Measurements from ENCODE around the gene CCSER1.

DNA sequence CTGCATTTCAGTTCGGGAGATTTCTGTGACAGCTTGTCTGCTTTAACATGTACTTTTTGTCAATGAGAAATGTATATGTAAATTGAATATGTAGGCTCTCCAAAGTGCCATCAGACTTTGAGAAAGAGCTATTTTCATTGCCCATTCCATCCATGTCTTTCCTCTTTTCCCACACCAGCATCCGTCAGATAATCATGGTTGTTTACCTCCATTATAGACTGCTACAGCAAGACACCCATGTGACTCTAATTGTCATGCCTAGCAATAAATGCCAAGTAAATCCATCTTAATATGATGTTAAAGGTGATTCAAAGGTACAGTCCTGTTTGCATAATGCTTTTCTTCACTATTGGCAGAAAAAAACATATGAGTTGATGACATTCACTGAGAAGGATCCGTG is 1157.3 kb downstream of the CCSER1 start:
- TF ChIP-seq, protein P1, sequence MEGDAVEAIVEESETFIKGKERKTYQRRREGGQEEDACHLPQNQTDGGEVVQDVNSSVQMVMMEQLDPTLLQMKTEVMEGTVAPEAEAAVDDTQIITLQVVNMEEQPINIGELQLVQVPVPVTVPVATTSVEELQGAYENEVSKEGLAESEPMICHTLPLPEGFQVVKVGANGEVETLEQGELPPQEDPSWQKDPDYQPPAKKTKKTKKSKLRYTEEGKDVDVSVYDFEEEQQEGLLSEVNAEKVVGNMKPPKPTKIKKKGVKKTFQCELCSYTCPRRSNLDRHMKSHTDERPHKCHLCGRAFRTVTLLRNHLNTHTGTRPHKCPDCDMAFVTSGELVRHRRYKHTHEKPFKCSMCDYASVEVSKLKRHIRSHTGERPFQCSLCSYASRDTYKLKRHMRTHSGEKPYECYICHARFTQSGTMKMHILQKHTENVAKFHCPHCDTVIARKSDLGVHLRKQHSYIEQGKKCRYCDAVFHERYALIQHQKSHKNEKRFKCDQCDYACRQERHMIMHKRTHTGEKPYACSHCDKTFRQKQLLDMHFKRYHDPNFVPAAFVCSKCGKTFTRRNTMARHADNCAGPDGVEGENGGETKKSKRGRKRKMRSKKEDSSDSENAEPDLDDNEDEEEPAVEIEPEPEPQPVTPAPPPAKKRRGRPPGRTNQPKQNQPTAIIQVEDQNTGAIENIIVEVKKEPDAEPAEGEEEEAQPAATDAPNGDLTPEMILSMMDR (conservative IDR thresholded peaks at IDR 0.05 in 1 of 2, IDR thresholded peaks at IDR 0.05 in 1 of 2; ENCODE audit: low read depth in 1 of 2, low read length in 2 of 2) = no peak
- TF ChIP-seq EZH2 (IDR thresholded peaks at IDR 0.05; ENCODE audit: low read length, missing control alignments) = no peak

Measured in fibroblast of lung (primary cell).